HCT116 (cell line): ENCODE measurements around the gene PGS1. TPM values are rescaled to one million over a fixed set of nuclear protein-coding genes. Genes with fewer than 3 reads are reported as not detected.
A peak's percentile ranks its signal among the peaks of the same experiment; 100 is the strongest.

ENCODE experiments used
- ATAC-seq: fragments of 200-7000 bp; cut with Tn5 transposase; 2 replicates; pipeline ENCODE4 v1.9.1; 2020; ENCODE audit warnings: mild to moderate bottlenecking, moderate library complexity
- BruUV-seq: library from RNA; stranded (reverse); fragments of 400-500 nt; replicated peaks from 2 replicates; lab custom pipeline; 2021; lab: Mats Ljungman, UMichigan
- CTCF ChIA-PET: fragments of 300-600 bp; sonication (Branson Sonifier 250); formaldehyde crosslinking; loops from one replicate; lab custom pipeline; 2021; ENCODE audit warnings: antibody characterized with exemption; lab: Charles Lee
- POLR2A ChIA-PET: fragments of 300-600, 350-600 bp; sonication (Branson Sonifier 250); formaldehyde crosslinking; loops from one replicate; lab custom pipeline; 2021; ENCODE audit warnings: antibody characterized with exemption; lab: Charles Lee
- RAD21 ChIA-PET, 2 experiments: fragments of 300-600 bp; sonication (Branson Sonifier 250); formaldehyde crosslinking; loops; one replicate each; lab custom pipeline; 2023; ENCODE audit warnings: low total read pairs in 2 of 2; ENCODE audit not compliant: uncharacterized antibody in 2 of 2, unreplicated experiment in 2 of 2, low non-redundant PET in 1 of 2; lab: Charles Lee
- DNase-seq: peaks from one replicate; pipeline ENCODE4 v3.0.0-alpha.2; 2010; ENCODE audit warnings: low read depth, low spot score
- H2AFZ ChIP-seq: fragments of 200-600 bp; shearing (Covaris generic), sonication (generic); 2 replicates; pipeline ENCODE4 v1.6.1; 2017; ENCODE audit warnings: low read depth, mixed run types, mixed read lengths, antibody characterized with exemption, low read length; ENCODE audit not compliant: poor library complexity, severe bottlenecking
- H3K27ac ChIP-seq: 2 replicates; pipeline ENCODE4 v1.5.1; 2012; ENCODE audit warnings: low read depth, low read length
- H3K27me3 ChIP-seq: fragments of 200-600 bp; sonication (generic); 2 replicates; pipeline ENCODE4 v1.6.1; 2016; ENCODE audit warnings: mixed run types, low read length, mixed read lengths; ENCODE audit not compliant: insufficient read depth
- H3K36me3 ChIP-seq, 2 experiments: fragments of 200-500 bp in 1 of 2; fragments of 200-600 bp in 1 of 2; sonication (Bioruptor generic) in 1 of 2; sonication (generic) in 1 of 2; 2 replicates each; pipeline versions ENCODE4 v1.5.1 to v1.6.1; 2014 to 2016; ENCODE audit warnings: low read length in 2 of 2, inconsistent platforms in 1 of 2, mixed read lengths in 1 of 2, mixed run types in 1 of 2; ENCODE audit not compliant: insufficient read depth in 2 of 2, control insufficient read depth in 1 of 2
- H3K4me1 ChIP-seq, 2 experiments: fragments of 200-600 bp in 1 of 2; sonication (generic) in 1 of 2; 2 replicates each; pipeline versions ENCODE4 v1.5.1 to v1.6.1; 2012 to 2017; ENCODE audit warnings: low read length in 2 of 2, inconsistent platforms in 1 of 2, mild to moderate bottlenecking in 1 of 2, mixed read lengths in 1 of 2, mixed run types in 1 of 2, moderate library complexity in 1 of 2; ENCODE audit not compliant: insufficient read depth in 2 of 2, control insufficient read depth in 1 of 2
- H3K4me2 ChIP-seq: fragments of 200-600 bp; sonication (generic); 2 replicates; pipeline ENCODE4 v1.6.1; 2017; ENCODE audit warnings: mixed run types, low read length, mixed read lengths
- H3K4me3 ChIP-seq, 2 experiments: fragments of 200-600 bp in 1 of 2; sonication (generic) in 1 of 2; replicated peaks in 1 of 2; 2 replicates each; pipeline ENCODE4 v1.5.1; 2011 to 2016; ENCODE audit warnings: low read length in 2 of 2, control low read depth in 1 of 2, low read depth in 1 of 2, mild to moderate bottlenecking in 1 of 2, mixed read lengths in 1 of 2, mixed run types in 1 of 2
- H3K79me2 ChIP-seq: fragments of 200-600 bp; sonication (generic); 2 replicates; pipeline ENCODE4 v1.6.1; 2017; ENCODE audit warnings: mild to moderate bottlenecking, mixed run types, low read length, moderate library complexity, mixed read lengths; ENCODE audit not compliant: insufficient read depth
- H3K9ac ChIP-seq: fragments of 200-600 bp; sonication (generic); 2 replicates; pipeline ENCODE4 v1.6.1; 2016; ENCODE audit warnings: low read length, mixed read lengths
- H3K9me2 ChIP-seq: fragments of 200-600 bp; sonication (generic), shearing (Covaris generic); 2 replicates; pipeline ENCODE4 v1.6.1; 2017; ENCODE audit warnings: mixed run types, mild to moderate bottlenecking, moderate library complexity; ENCODE audit not compliant: insufficient read depth
- H3K9me3 ChIP-seq, 2 experiments: fragments of 200-500 bp in 1 of 2; fragments of 200-600 bp in 1 of 2; sonication (Bioruptor generic) in 1 of 2; sonication (generic) in 1 of 2; 2 replicates each; pipeline ENCODE4 v1.6.1; 2014 to 2017; ENCODE audit warnings: low read length in 2 of 2, mixed read lengths in 2 of 2, inconsistent platforms in 1 of 2, low read depth in 1 of 2, mild to moderate bottlenecking in 1 of 2, mixed run types in 1 of 2, moderate library complexity in 1 of 2; ENCODE audit not compliant: control insufficient read depth in 1 of 2, insufficient read depth in 1 of 2
- H4K20me1 ChIP-seq: fragments of 200-600 bp; sonication (generic), shearing (Covaris generic); 2 replicates; pipeline ENCODE4 v1.6.1; 2017; ENCODE audit warnings: mixed run types, mild to moderate bottlenecking, moderate library complexity; ENCODE audit not compliant: insufficient read depth
- CBX3 ChIP-seq: IDR thresholded peaks from 2 replicates; pipeline ENCODE4 v1.6.1; 2012; ENCODE audit warnings: low read depth
- CEBPB ChIP-seq: IDR thresholded peaks from 2 replicates; pipeline ENCODE4 v1.6.1; 2012; ENCODE audit warnings: low read depth
- EGR1 ChIP-seq: IDR thresholded peaks from 2 replicates; pipeline ENCODE4 v1.6.1; 2012; ENCODE audit warnings: low read depth
- ELF1 ChIP-seq: IDR thresholded peaks from 2 replicates; pipeline ENCODE4 v1.6.1; 2012; ENCODE audit warnings: low read depth, borderline replicate concordance
- EZH2 ChIP-seq: fragments of 200-600 bp; sonication (generic); IDR thresholded peaks from 2 replicates; pipeline ENCODE4 v1.6.1; 2017; ENCODE audit warnings: antibody characterized with exemption, mixed run types
- EZH2phosphoT487 ChIP-seq: fragments of 200-600 bp; IDR thresholded peaks from 2 replicates; pipeline ENCODE4 v1.6.1; 2018; ENCODE audit warnings: antibody characterized with exemption, borderline replicate concordance
- JUND ChIP-seq: IDR thresholded peaks from 2 replicates; pipeline ENCODE4 v1.6.1; 2012
- POLR2A ChIP-seq: IDR thresholded peaks from 2 replicates; pipeline ENCODE4 v1.7.0; 2011; ENCODE audit warnings: borderline replicate concordance; ENCODE audit not compliant: insufficient read depth, insufficient read length; ENCODE audit errors: extremely low read depth
- POLR2AphosphoS5 ChIP-seq: IDR thresholded peaks from 2 replicates; pipeline ENCODE4 v1.6.1; 2011; ENCODE audit warnings: mild to moderate bottlenecking, low read depth, low read length, moderate library complexity
- RAD21 ChIP-seq: IDR thresholded peaks from 2 replicates; pipeline ENCODE4 v1.6.1; 2012; ENCODE audit warnings: low read depth, mild to moderate bottlenecking
- SP1 ChIP-seq: IDR thresholded peaks from 2 replicates; pipeline ENCODE4 v1.6.1; 2012; ENCODE audit warnings: low read depth
- TCF7L2 ChIP-seq: IDR thresholded peaks from 2 replicates; pipeline ENCODE4 v1.7.0; 2011; ENCODE audit warnings: borderline replicate concordance, inconsistent platforms; ENCODE audit not compliant: insufficient read depth, insufficient read length; ENCODE audit errors: extremely low read depth
- YY1 ChIP-seq: IDR thresholded peaks from 2 replicates; pipeline ENCODE4 v1.6.1; 2011; ENCODE audit warnings: low read length, low read depth, moderate library complexity, mild to moderate bottlenecking; ENCODE audit not compliant: insufficient replicate concordance; ENCODE audit errors: extremely low read depth
- ZNF274 ChIP-seq: fragments of 200-500 bp; sonication (Bioruptor generic); IDR thresholded peaks from 2 replicates; pipeline ENCODE4 v1.6.1; 2014; ENCODE audit warnings: mild to moderate bottlenecking, low read depth, low read length, inconsistent platforms
- intact Hi-C: fragments of 100-400 bp; cut with micrococcal nuclease; formaldehyde crosslinking; loops from 2 replicates; pipeline ENCODE4 v1.10.0; 2022
- total RNA-seq: library from RNA; stranded (reverse); gene quantifications from one replicate; pipeline ENCODE4 v1.2.1, GENCODE V29; 2021; ENCODE audit not compliant: unreplicated experiment
- TF ChIP-seq, protein P1 (sequence below): IDR thresholded peaks from 2 replicates; pipeline ENCODE4 v1.6.1; 2012
- TF ChIP-seq, protein P2 (sequence below), 3 experiments: fragments of 200-600 bp in 1 of 3; sonication (generic) in 1 of 3; IDR thresholded peaks in 2 of 3; conservative IDR thresholded peaks in 1 of 3; 2 replicates each; pipeline ENCODE4 v1.5.1; 2012 to 2017; ENCODE audit warnings: low read depth in 2 of 3, low read length in 2 of 3, antibody characterized with exemption in 1 of 3, borderline replicate concordance in 1 of 3, control low read depth in 1 of 3, mild to moderate bottlenecking in 1 of 3, mixed read lengths in 1 of 3, mixed run types in 1 of 3, moderate library complexity in 1 of 3; ENCODE audit not compliant: insufficient read depth in 1 of 3

PGS1 gene
- total RNA-seq, 1 experiment from 2014 or later: 44.4 TPM

DNA sequence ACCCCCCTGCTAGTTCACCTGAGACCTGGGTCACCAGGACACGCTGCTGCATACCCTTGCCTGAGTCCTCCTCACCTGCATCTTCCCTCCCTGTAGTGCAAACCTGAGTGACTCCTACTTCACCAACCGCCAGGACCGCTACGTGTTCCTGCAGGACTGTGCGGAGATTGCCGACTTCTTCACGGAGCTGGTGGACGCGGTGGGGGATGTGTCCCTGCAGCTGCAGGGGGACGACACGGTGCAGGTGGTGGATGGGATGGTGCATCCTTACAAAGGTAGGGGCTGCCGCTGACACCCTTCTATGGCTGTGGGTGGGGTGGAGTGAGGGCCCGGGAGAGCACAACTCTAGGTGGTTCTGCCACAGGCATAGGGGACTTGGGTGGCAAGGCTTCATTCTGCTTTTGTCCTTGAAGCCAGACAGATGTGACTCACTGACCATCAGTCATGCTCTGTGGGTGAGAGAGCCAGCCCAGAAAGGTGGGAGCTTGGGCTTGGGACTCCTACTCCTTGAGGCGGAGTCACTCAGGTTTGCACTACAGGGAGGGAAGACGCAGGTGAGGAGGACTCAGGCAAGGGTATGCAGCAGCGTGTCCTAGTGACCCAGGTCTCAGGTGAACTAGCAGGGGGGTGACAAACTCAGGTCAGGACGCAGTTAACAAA, 22.3 kb downstream of the PGS1 start (continued):
- no peak for TF ChIP-seq JUND
- TF ChIP-seq SP1: no peak

DNA sequence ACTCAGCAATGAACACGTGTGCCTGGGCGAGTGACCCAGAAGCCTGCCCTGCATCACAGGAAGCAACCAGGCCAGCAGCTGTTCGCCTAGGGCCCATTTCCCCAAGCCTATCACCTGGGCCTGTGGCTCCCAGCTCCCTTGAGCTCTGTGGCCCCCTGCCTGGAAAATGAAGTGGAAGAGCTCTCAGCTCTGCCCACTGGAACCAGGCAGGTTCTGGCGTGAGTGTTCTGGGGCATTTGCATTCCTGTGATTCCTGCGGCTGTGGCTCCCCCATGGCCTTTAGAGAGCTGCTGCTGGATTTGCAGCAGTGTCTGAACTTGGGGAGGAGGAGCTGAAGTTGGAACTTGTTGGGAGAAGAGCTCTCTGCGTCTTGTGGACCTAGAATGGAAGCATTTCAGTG, 22.8 kb downstream of the PGS1 start:
- Histone ChIP-seq H3K9ac (no peak overlapping the region), H3K27me3 (no peaks in the 10 kb centered on the region), H3K9me2 (no peaks in the 10 kb centered on the region), H3K4me3 (no peak overlapping the region), H2AFZ (no peak overlapping the region), H4K20me1 (no peaks in the 10 kb centered on the region; the same call in 1 of the 2 replicates), H3K79me2 (peaks cover 24% of the 10 kb centered on the region), H3K9me3 (no peaks in the 10 kb centered on the region), H3K4me1 (no peaks in the 10 kb centered on the region), H3K27ac (no peak overlapping the region), H3K4me2 (no peak overlapping the region), H3K36me3 (peaks cover 52 to 72% of the 10 kb centered on the region in 2 experiments; a peak in 3 of 4 replicates)
- ChIA-PET CTCF (interaction anchor here (1.7 to 1.9 kb wide), 2 partner anchors 9 to 21 kb away, joined by 5 to 7 read pairs; no protein-coding TSS in a partner anchor), POLR2A (interaction anchor here (0.6 kb wide), 1 partner anchor 39 kb away, joined by 4 read pairs; no protein-coding TSS in a partner anchor), RAD21 (no interaction called here)
- no TSS peak for BruUV-seq
- DNase-seq: no peak
- intact Hi-C loops: no loop called here
- ATAC-seq: no peak
- TF ChIP-seq ELF1 (no peak), EZH2 (no peak)
- TF ChIP-seq, protein P1, sequence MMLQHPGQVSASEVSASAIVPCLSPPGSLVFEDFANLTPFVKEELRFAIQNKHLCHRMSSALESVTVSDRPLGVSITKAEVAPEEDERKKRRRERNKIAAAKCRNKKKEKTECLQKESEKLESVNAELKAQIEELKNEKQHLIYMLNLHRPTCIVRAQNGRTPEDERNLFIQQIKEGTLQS: no peak

DNA sequence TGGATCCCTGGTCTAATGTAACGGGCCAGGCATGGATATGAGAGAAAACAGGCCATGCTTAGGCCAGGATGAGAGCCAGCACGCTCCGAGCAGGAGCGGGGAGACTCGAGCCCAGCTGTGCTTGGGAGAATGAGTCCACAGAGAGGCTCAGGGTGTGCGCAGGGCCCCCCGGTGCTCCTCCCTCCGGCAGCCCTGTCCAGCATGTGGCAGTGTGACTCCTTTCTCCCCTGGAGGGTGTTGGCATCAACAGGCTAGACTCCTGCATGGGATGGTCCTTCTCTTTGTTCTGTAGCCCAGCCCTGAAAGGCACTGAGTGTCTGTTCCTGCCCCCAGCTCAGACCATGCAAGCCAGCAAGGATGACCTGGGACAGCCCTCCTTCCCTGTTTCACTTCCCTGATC, 23.4 kb downstream of the PGS1 start:
- Histone ChIP-seq H3K4me1 (no peaks in the 10 kb centered on the region), H3K9ac (no peak overlapping the region), H3K27ac (no peak overlapping the region), H3K4me2 (no peak overlapping the region), H2AFZ (no peak overlapping the region), H3K4me3 (no peak overlapping the region), H3K9me3 (no peaks in the 10 kb centered on the region), H3K79me2 (peaks cover 24% of the 10 kb centered on the region), H3K9me2 (no peaks in the 10 kb centered on the region), H4K20me1 (no peaks in the 10 kb centered on the region; the same call in 1 of the 2 replicates), H3K36me3 (peaks cover 49 to 69% of the 10 kb centered on the region in 2 experiments; a peak in 3 of 4 replicates), H3K27me3 (no peaks in the 10 kb centered on the region)
- intact Hi-C loops: no loop called here
- ATAC-seq: no peak
- CTCF ChIA-PET: interaction anchor here (1.9 kb wide), 1 partner anchor 20 kb away, joined by 5 read pairs; no protein-coding TSS in a partner anchor
- DNase-seq: no peak
- POLR2A ChIA-PET: no interaction called here
- BruUV-seq: TSS peak; percentile 9
- RAD21 ChIA-PET: no interaction called here
- TF ChIP-seq, protein P1: no peak
- TF ChIP-seq SP1: no peak
- no peak for TF ChIP-seq RAD21
- no peak for TF ChIP-seq POLR2A
- no peak for TF ChIP-seq EGR1
- TF ChIP-seq CEBPB: no peak
- no peak for TF ChIP-seq EZH2phosphoT487
- TF ChIP-seq ZNF274: no peak
- no peak for TF ChIP-seq CBX3
- no peak for TF ChIP-seq YY1
- TF ChIP-seq EZH2: no peak
- TF ChIP-seq ELF1: no peak
- no peak for TF ChIP-seq POLR2AphosphoS5
- TF ChIP-seq, protein P2, sequence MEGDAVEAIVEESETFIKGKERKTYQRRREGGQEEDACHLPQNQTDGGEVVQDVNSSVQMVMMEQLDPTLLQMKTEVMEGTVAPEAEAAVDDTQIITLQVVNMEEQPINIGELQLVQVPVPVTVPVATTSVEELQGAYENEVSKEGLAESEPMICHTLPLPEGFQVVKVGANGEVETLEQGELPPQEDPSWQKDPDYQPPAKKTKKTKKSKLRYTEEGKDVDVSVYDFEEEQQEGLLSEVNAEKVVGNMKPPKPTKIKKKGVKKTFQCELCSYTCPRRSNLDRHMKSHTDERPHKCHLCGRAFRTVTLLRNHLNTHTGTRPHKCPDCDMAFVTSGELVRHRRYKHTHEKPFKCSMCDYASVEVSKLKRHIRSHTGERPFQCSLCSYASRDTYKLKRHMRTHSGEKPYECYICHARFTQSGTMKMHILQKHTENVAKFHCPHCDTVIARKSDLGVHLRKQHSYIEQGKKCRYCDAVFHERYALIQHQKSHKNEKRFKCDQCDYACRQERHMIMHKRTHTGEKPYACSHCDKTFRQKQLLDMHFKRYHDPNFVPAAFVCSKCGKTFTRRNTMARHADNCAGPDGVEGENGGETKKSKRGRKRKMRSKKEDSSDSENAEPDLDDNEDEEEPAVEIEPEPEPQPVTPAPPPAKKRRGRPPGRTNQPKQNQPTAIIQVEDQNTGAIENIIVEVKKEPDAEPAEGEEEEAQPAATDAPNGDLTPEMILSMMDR (IDR thresholded peaks at IDR 0.05 in 2 of 3, conservative IDR thresholded peaks at IDR 0.05 in 1 of 3; ENCODE audit: borderline replicate concordance in 1 of 3, insufficient read depth in 1 of 3, low read depth in 2 of 3, low read length in 2 of 3): no peak
- TF ChIP-seq TCF7L2: no peak
